Vagina (tissue), 2 donors: Measurements from ENCODE around the gene TTLL13. TPM values are rescaled to one million over a fixed set of nuclear protein-coding genes. Genes with fewer than 3 reads are reported as not detected.

ENCODE experiments used
- DNase-seq, 2 donors: peaks; one replicate each; pipeline ENCODE4 v3.0.0-alpha.2; 2017; ENCODE audit errors: extremely low spot score in 2 of 2
- H3K27ac ChIP-seq: fragments of 200-600 bp; sonication (generic); one replicate; pipeline ENCODE4 v1.5.1; 2019
- H3K27me3 ChIP-seq: fragments of 200-600 bp; sonication (generic); one replicate; pipeline ENCODE4 v1.5.1; 2019
- H3K36me3 ChIP-seq, 2 donors: fragments of 200-600 bp; sonication (generic); one replicate each; pipeline ENCODE4 v1.5.1; 2017 to 2019
- H3K4me1 ChIP-seq: fragments of 200-600 bp; sonication (generic); one replicate; pipeline ENCODE4 v1.5.1; 2019
- H3K4me3 ChIP-seq, 2 donors: fragments of 200-600 bp; sonication (generic); 1 replicate in 1 of 2; 2 replicates in 1 of 2; pipeline ENCODE4 v1.5.1; 2016 to 2019
- H3K9me3 ChIP-seq: fragments of 200-600 bp; sonication (generic); one replicate; pipeline ENCODE4 v1.5.1; 2019
- POLR2A ChIP-seq, 2 donors: fragments of 450-650 bp; IDR thresholded peaks; one replicate each; pipeline ENCODE4 v1.6.1; 2017; ENCODE audit warnings: antibody characterized with exemption in 2 of 2, mild to moderate bottlenecking in 2 of 2, moderate library complexity in 2 of 2
- POLR2AphosphoS5 ChIP-seq, 2 donors: sonication (generic); formaldehyde crosslinking; IDR thresholded peaks; one replicate each; pipeline ENCODE4 v1.9.0; 2017; ENCODE audit warnings: antibody characterized with exemption in 2 of 2, mild to moderate bottlenecking in 2 of 2, low read depth in 1 of 2; ENCODE audit not compliant: insufficient read depth in 1 of 2
- intact Hi-C: fragments of 100-400 bp; cut with DNase I; formaldehyde crosslinking; loops from one replicate; pipeline ENCODE4 v1.15.1; 2023
- total RNA-seq: library from RNA; depleted of rRNA; stranded (reverse); fragments of >200 nt; gene quantifications from one replicate; pipeline ENCODE4 v1.2.3, GENCODE V29; 2016
- TF ChIP-seq, protein P1 (sequence below), 3 experiments: fragments of 450-650 bp in 2 of 3; fragments of 200-600 bp in 1 of 3; sonication (generic) in 1 of 3; IDR thresholded peaks; one replicate each; pipeline ENCODE4 v1.5.1; 2017 to 2019; ENCODE audit warnings: antibody characterized with exemption in 3 of 3, mild to moderate bottlenecking in 2 of 3, moderate library complexity in 2 of 3

The TTLL13 gene
- total RNA-seq, 1 donor from 2014 or later = not detected

DNA sequence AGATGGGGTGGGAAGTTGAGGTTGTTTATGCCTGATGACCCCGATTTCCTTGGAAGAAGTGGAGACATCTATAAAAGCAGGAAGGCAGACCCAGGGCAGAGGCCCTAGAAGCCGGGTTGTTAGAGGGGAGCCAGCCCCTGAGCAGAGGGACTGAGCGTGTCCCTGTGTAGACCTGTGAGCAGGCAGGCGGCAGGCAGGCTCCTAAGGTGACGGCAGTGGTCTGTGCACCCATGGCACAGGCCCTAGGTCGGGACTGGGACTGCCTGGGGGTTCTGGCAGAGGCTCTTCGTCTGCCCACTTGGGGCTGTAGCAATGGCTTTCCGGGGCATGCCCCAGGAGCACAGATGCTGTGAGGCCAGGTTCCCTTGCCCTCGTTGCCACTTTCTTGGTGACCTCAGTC is 38.3 kb upstream of the TTLL13 start:
- Histone ChIP-seq H3K4me3 (no peak overlapping the region), H3K36me3 (no peaks in the 10 kb centered on the region), H3K27me3 (no peaks in the 10 kb centered on the region), H3K9me3 (no peaks in the 10 kb centered on the region), H3K27ac (peak overlapping the region; percentile 66), H3K4me1 (peaks cover 59% of the 10 kb centered on the region)
- intact Hi-C loops = no loop called here
- DNase-seq = no peak
- TF ChIP-seq, protein P1, sequence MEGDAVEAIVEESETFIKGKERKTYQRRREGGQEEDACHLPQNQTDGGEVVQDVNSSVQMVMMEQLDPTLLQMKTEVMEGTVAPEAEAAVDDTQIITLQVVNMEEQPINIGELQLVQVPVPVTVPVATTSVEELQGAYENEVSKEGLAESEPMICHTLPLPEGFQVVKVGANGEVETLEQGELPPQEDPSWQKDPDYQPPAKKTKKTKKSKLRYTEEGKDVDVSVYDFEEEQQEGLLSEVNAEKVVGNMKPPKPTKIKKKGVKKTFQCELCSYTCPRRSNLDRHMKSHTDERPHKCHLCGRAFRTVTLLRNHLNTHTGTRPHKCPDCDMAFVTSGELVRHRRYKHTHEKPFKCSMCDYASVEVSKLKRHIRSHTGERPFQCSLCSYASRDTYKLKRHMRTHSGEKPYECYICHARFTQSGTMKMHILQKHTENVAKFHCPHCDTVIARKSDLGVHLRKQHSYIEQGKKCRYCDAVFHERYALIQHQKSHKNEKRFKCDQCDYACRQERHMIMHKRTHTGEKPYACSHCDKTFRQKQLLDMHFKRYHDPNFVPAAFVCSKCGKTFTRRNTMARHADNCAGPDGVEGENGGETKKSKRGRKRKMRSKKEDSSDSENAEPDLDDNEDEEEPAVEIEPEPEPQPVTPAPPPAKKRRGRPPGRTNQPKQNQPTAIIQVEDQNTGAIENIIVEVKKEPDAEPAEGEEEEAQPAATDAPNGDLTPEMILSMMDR (IDR thresholded peaks at IDR 0.05) = no peak
- TF ChIP-seq POLR2AphosphoS5 (IDR thresholded peaks at IDR 0.05; ENCODE audit: insufficient read depth in 1 of 2, low read depth in 1 of 2) = no peak
- TF ChIP-seq POLR2A (IDR thresholded peaks at IDR 0.05) = no peak

GRCh38 chr15:90211440-90212143 is 37.8 kb upstream of the TTLL13 start:
- Histone ChIP-seq H3K9me3 (no peaks in the 10 kb centered on the region), H3K36me3 (no peaks in the 10 kb centered on the region), H3K27me3 (no peaks in the 10 kb centered on the region), H3K4me3 (no peak overlapping the region), H3K27ac (peak overlapping the region; percentile 66), H3K4me1 (peaks cover 54% of the 10 kb centered on the region)
- no peak for DNase-seq
- intact Hi-C loops = no loop called here
- TF ChIP-seq POLR2A (IDR thresholded peaks at IDR 0.05) = no peak
- TF ChIP-seq POLR2AphosphoS5 (IDR thresholded peaks at IDR 0.05; ENCODE audit: insufficient read depth in 1 of 2, low read depth in 1 of 2) = peak in 1 of 2 donors; percentile 30

- no peak for DNase-seq
- Histone ChIP-seq H3K4me1 (peaks cover 56% of the 10 kb centered on the region), H3K9me3 (no peaks in the 10 kb centered on the region), H3K27me3 (no peaks in the 10 kb centered on the region), H3K27ac (peak overlapping the region; percentile 1), H3K4me3 (no peak overlapping the region), H3K36me3 (no peaks in the 10 kb centered on the region)
- TF ChIP-seq POLR2A (IDR thresholded peaks at IDR 0.05) (no peak), POLR2AphosphoS5 (IDR thresholded peaks at IDR 0.05; ENCODE audit: insufficient read depth in 1 of 2, low read depth in 1 of 2) (no peak)
- TF ChIP-seq, protein P1 (IDR thresholded peaks at IDR 0.05) = no peak
- intact Hi-C loops = no loop called here
Measured at GRCh38 chr15:90212221-90213098, 36.9 kb upstream of the TTLL13 start.

GRCh38 chr15:90213122-90213817 is 36.1 kb upstream of the TTLL13 start:
- TF ChIP-seq POLR2AphosphoS5 (IDR thresholded peaks at IDR 0.05; ENCODE audit: insufficient read depth in 1 of 2, low read depth in 1 of 2) (no peak), POLR2A (IDR thresholded peaks at IDR 0.05) (no peak)
- TF ChIP-seq, protein P1 (IDR thresholded peaks at IDR 0.05) = no peak
- Histone ChIP-seq H3K27ac (peak overlapping the region; percentile 49), H3K27me3 (no peaks in the 10 kb centered on the region), H3K4me3 (no peak overlapping the region), H3K4me1 (peaks cover 60% of the 10 kb centered on the region), H3K9me3 (no peaks in the 10 kb centered on the region), H3K36me3 (peaks cover 0 to 4% of the 10 kb centered on the region in 2 donors)
- intact Hi-C loops = no loop called here
- DNase-seq = no peak

- no peaks in the 10 kb centered on the region for H3K9me3 ChIP-seq
- intact Hi-C loops = no loop called here
- H3K27ac ChIP-seq = no peak overlapping the region
- H3K27me3 ChIP-seq = no peaks in the 10 kb centered on the region
- H3K4me1 ChIP-seq = peaks cover 60% of the 10 kb centered on the region
- TF ChIP-seq, protein P1 (IDR thresholded peaks at IDR 0.05) = no peak
- TF ChIP-seq POLR2AphosphoS5 (IDR thresholded peaks at IDR 0.05; ENCODE audit: insufficient read depth in 1 of 2, low read depth in 1 of 2) (no peak), POLR2A (IDR thresholded peaks at IDR 0.05) (no peak)
- H3K36me3 ChIP-seq = peaks cover 0 to 5% of the 10 kb centered on the region in 2 donors
- no peak for DNase-seq
- no peak overlapping the region for H3K4me3 ChIP-seq
Measured at GRCh38 chr15:90213818-90214204, 35.5 kb upstream of the TTLL13 start.
